MM.1S (cell line): ENCODE measurements around the gene SH3TC2.

Experiments used
- DNase-seq: peaks from one replicate; pipeline ENCODE4 v3.0.0-alpha.2; 2015
- H2AFZ ChIP-seq: fragments of 300-600 bp; sonication (generic); 2 replicates; pipeline ENCODE4 v1.6.0; 2016; ENCODE audit warnings: antibody characterized with exemption, low read length
- H3F3A ChIP-seq: fragments of 300-600 bp; sonication (generic); 2 replicates; pipeline ENCODE4 v1.6.1; 2016; ENCODE audit warnings: mild to moderate bottlenecking, antibody characterized with exemption, low read length, moderate library complexity, mixed read lengths; ENCODE audit not compliant: insufficient read depth
- H3K27ac ChIP-seq: fragments of 300-600 bp; sonication (generic); 2 replicates; pipeline ENCODE4 v1.5.1; 2016; ENCODE audit warnings: mild to moderate bottlenecking, low read length
- H3K27me3 ChIP-seq: fragments of 300-600 bp; sonication (generic); replicated peaks from 2 replicates; pipeline ENCODE4 v1.6.0; 2016; ENCODE audit warnings: low read length; ENCODE audit not compliant: insufficient read depth
- H3K36me3 ChIP-seq: fragments of 300-600 bp; sonication (generic); replicated peaks from 2 replicates; pipeline ENCODE4 v1.6.1; 2016; ENCODE audit warnings: mild to moderate bottlenecking, low read length, mixed read lengths; ENCODE audit not compliant: insufficient read depth
- H3K4me1 ChIP-seq: fragments of 300-600 bp; sonication (generic); 2 replicates; pipeline ENCODE4 v1.6.1; 2016; ENCODE audit warnings: low read length, mixed read lengths
- H3K4me2 ChIP-seq: fragments of 300-600 bp; sonication (generic); 2 replicates; pipeline ENCODE4 v1.6.0; 2016; ENCODE audit warnings: low read depth, low read length
- H3K4me3 ChIP-seq: fragments of 300-600 bp; sonication (generic); 2 replicates; pipeline ENCODE4 v1.5.1; 2016; ENCODE audit warnings: low read length, mixed read lengths
- H3K79me2 ChIP-seq: fragments of 300-600 bp; sonication (generic); 2 replicates; pipeline ENCODE4 v1.6.1; 2016; ENCODE audit warnings: mixed run types, low read length, mixed read lengths
- H3K9ac ChIP-seq: fragments of 300-600 bp; sonication (generic); 2 replicates; pipeline ENCODE4 v1.6.1; 2016; ENCODE audit warnings: low read length, mixed read lengths
- H3K9me2 ChIP-seq: fragments of 300-600 bp; sonication (generic); replicated peaks from 2 replicates; pipeline ENCODE4 v1.6.1; 2016; ENCODE audit warnings: mild to moderate bottlenecking, low read length, mixed read lengths; ENCODE audit not compliant: insufficient read depth
- H3K9me3 ChIP-seq: fragments of 300-600 bp; sonication (generic); replicated peaks from 2 replicates; pipeline ENCODE4 v1.6.1; 2016; ENCODE audit warnings: mild to moderate bottlenecking, low read length, mixed read lengths; ENCODE audit not compliant: insufficient read depth
- H4K20me1 ChIP-seq: fragments of 300-600 bp; sonication (generic); 2 replicates; pipeline ENCODE4 v1.6.1; 2016; ENCODE audit warnings: mild to moderate bottlenecking, low read length, moderate library complexity, mixed read lengths; ENCODE audit not compliant: insufficient read depth
- EZH2 ChIP-seq: fragments of 300-600 bp; sonication (generic); optimal IDR thresholded peaks from 2 replicates; pipeline ENCODE3; 2017; ENCODE audit warnings: low read depth, mild to moderate bottlenecking, antibody characterized with exemption, low read length, mixed read lengths
- EZH2phosphoT487 ChIP-seq: fragments of 300-600 bp; sonication (generic); IDR thresholded peaks from 2 replicates; pipeline ENCODE4 v1.6.1; 2018; ENCODE audit warnings: antibody characterized with exemption, low read length
- TF ChIP-seq, protein P1 (sequence below): fragments of 300-600 bp; sonication (generic); IDR thresholded peaks from 2 replicates; pipeline ENCODE4 v1.5.1; 2016; ENCODE audit warnings: antibody characterized with exemption, low read length, mixed read lengths

The SH3TC2 gene

DNA sequence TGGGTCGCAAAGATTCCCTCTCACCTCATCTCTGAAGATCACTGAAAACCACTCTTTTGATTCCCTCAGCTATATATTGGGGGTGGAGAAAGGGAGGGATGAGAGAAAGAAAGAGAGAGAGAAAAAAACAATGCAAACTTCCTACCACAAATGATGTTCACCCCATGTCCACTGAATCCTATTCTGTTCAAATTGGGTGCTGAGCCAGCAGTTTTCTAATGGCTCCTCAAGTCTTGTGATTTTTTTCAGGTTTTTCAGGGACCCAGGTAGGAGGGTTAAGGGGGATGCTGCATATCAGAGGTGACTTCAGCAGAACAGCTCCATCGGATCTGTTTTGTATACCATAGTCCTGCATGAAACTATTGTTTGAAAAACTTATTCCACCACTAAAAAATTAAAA lies 95.9 kb downstream of the SH3TC2 start:
- Histone ChIP-seq H3F3A (no peaks in the 10 kb centered on the region), H3K9me3 (no peaks in the 10 kb centered on the region), H3K27ac (no peak overlapping the region), H3K9me2 (no peaks in the 10 kb centered on the region), H3K4me2 (no peak overlapping the region), H3K36me3 (no peaks in the 10 kb centered on the region), H3K27me3 (no peaks in the 10 kb centered on the region), H3K79me2 (no peaks in the 10 kb centered on the region), H2AFZ (no peak overlapping the region), H3K9ac (no peak overlapping the region), H3K4me1 (peaks cover 6% of the 10 kb centered on the region), H4K20me1 (no peaks in the 10 kb centered on the region), H3K4me3 (no peak overlapping the region)
- DNase-seq, result no peak
- TF ChIP-seq EZH2phosphoT487, result no peak
- TF ChIP-seq, protein P1, sequence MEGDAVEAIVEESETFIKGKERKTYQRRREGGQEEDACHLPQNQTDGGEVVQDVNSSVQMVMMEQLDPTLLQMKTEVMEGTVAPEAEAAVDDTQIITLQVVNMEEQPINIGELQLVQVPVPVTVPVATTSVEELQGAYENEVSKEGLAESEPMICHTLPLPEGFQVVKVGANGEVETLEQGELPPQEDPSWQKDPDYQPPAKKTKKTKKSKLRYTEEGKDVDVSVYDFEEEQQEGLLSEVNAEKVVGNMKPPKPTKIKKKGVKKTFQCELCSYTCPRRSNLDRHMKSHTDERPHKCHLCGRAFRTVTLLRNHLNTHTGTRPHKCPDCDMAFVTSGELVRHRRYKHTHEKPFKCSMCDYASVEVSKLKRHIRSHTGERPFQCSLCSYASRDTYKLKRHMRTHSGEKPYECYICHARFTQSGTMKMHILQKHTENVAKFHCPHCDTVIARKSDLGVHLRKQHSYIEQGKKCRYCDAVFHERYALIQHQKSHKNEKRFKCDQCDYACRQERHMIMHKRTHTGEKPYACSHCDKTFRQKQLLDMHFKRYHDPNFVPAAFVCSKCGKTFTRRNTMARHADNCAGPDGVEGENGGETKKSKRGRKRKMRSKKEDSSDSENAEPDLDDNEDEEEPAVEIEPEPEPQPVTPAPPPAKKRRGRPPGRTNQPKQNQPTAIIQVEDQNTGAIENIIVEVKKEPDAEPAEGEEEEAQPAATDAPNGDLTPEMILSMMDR, result no peak
- no peak for TF ChIP-seq EZH2

DNA sequence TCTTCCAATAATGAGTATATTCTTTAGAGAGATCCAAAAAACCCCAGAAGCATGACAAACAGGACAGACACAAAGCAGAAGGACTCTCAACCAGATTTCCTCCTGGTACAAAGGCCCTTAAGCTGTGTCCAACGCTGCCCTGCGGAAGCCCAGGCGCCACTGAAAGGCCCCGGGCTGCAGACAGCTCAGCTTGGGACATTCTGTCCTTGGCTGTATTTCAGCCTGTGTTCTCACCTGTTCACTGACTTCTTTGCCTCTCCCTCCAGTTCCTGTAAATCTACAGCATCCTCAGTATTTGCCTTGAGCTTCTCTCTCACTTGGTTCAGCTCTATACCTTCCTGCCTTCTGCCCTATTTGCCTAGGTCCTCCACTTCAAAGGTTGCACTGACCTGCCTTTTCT lies 96.5 kb downstream of the SH3TC2 start:
- Histone ChIP-seq H3K27me3 (no peaks in the 10 kb centered on the region), H3K9me2 (no peaks in the 10 kb centered on the region), H3K4me2 (no peak overlapping the region), H3K4me3 (no peak overlapping the region), H3K9ac (no peak overlapping the region), H3F3A (no peaks in the 10 kb centered on the region), H3K36me3 (no peaks in the 10 kb centered on the region), H4K20me1 (no peaks in the 10 kb centered on the region), H3K27ac (no peak overlapping the region), H3K4me1 (peaks cover 6% of the 10 kb centered on the region), H3K9me3 (no peaks in the 10 kb centered on the region), H3K79me2 (no peaks in the 10 kb centered on the region), H2AFZ (no peak overlapping the region)
- TF ChIP-seq EZH2phosphoT487 (no peak), EZH2 (no peak)
- TF ChIP-seq, protein P1, result no peak
- no peak for DNase-seq

DNA sequence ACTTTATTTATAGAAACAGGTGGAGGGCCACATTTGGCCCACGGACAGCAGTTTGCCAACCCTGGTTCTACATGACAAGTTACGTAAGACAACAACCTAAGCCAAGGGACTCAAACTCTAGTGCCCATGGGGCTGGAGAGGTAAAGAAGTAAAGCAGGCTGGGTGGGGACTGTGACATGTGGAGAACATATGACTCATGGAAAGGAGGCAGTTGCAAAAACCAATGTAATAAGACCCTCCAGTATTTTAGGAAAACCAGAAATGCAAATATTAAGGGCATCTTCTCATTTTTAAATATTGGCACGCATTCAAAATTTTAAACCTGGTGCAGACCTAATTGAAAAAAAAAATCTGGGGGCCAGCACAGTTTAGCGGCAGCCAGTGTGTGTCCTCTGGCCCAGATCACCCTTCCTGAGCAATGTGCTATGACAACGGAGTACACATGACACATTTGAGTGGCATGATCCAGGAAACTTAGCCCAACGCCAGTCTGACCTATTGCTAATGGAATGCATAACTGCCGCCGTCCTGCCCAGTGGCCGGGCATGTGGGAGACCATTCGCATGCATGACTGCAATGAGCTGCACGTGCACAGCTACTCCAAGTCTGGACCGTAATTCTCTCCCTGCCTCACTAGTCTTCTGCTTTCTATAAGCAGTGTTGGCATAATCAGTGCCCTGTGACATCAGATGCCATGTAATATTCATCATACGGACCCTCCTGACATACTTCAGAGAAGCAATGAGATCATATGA lies 97.2 kb downstream of the SH3TC2 start:
- Histone ChIP-seq H3K79me2 (no peaks in the 10 kb centered on the region), H3K9me3 (no peaks in the 10 kb centered on the region), H3K36me3 (no peaks in the 10 kb centered on the region), H4K20me1 (no peaks in the 10 kb centered on the region), H3K9ac (no peak overlapping the region), H2AFZ (no peak overlapping the region), H3K4me1 (peaks cover 6% of the 10 kb centered on the region), H3F3A (no peaks in the 10 kb centered on the region), H3K9me2 (no peaks in the 10 kb centered on the region), H3K27ac (no peak overlapping the region), H3K4me3 (no peak overlapping the region), H3K4me2 (no peak overlapping the region), H3K27me3 (no peaks in the 10 kb centered on the region)
- no peak for TF ChIP-seq EZH2phosphoT487
- TF ChIP-seq, protein P1, result no peak
- no peak for TF ChIP-seq EZH2
- DNase-seq, result no peak
